Body of pancreas (tissue), 4 donors: ENCODE measurements around the gene SPX. TPM values are rescaled to one million over a fixed set of nuclear protein-coding genes. Genes with fewer than 3 reads are reported as not detected.

Source experiments
- ATAC-seq: fragments of 150-250 bp; one replicate; pipeline ENCODE4 v1.9.1; 2016
- DNase-seq, 4 donors: peaks; one replicate each; pipeline ENCODE4 v3.0.0-alpha.2; 2019
- H3K27ac ChIP-seq, 4 donors: fragments of 200-600 bp; sonication (generic); 1 replicate in 3 of 4; 2 replicates in 1 of 4; pipeline versions ENCODE4 v1.5.1 to v1.6.1; 2016 to 2019; ENCODE audit warnings: mild to moderate bottlenecking in 1 of 4, mixed read lengths in 1 of 4, moderate library complexity in 1 of 4
- H3K27me3 ChIP-seq, 2 donors: fragments of 200-600 bp; sonication (generic); one replicate each; pipeline ENCODE4 v1.6.0; 2016; ENCODE audit warnings: mild to moderate bottlenecking in 1 of 2
- H3K36me3 ChIP-seq, 2 donors: fragments of 200-600 bp; sonication (generic); replicated peaks in 1 of 2; 2 replicates each; pipeline ENCODE4 v1.5.1; 2016; ENCODE audit warnings: low read depth in 2 of 2; ENCODE audit not compliant: insufficient read depth in 1 of 2
- H3K4me1 ChIP-seq: fragments of 200-600 bp; sonication (generic); one replicate; pipeline ENCODE4 v1.6.0; 2016
- H3K4me3 ChIP-seq, 2 donors: fragments of 200-600 bp; sonication (generic); 1 replicate in 1 of 2; 2 replicates in 1 of 2; pipeline ENCODE4 v1.5.1; 2016 to 2019
- H3K9me3 ChIP-seq, 3 donors: fragments of 200-600 bp; sonication (generic); 1 replicate in 2 of 3; 2 replicates in 1 of 3; pipeline ENCODE4 v1.5.1; 2016
- POLR2A ChIP-seq, 3 donors: fragments of 450-650 bp; IDR thresholded peaks; one replicate each; pipeline ENCODE4 v1.6.1; 2016; ENCODE audit warnings: antibody characterized with exemption in 3 of 3, mild to moderate bottlenecking in 2 of 3
- WGBS, 2 donors: methylation state at CpG; one replicate each; pipeline ENCODE4 v1.1.5; 2017; 5-methylcytosine and 5-hydroxymethylcytosine counted together
- intact Hi-C: fragments of 100-400 bp; cut with DNase I; formaldehyde crosslinking; loops from one replicate; pipeline ENCODE4 v1.15.1; 2023
- total RNA-seq, 2 donors: library from RNA; depleted of rRNA; stranded (reverse); fragments of >200 nt; gene quantifications; one replicate each; pipeline ENCODE4 v1.1.0, GENCODE V29; 2016
- TF ChIP-seq, protein P1 (sequence below), 7 experiments: fragments of 450-650 bp in 4 of 7; fragments of 200-600 bp in 3 of 7; sonication (generic) in 3 of 7; IDR thresholded peaks; one replicate each; pipeline ENCODE4 v1.5.1; 2016 to 2019; ENCODE audit warnings: antibody characterized with exemption in 7 of 7

Gene SPX
- total RNA-seq, 2 donors from 2014 or later, result 18.5 to 49.5 TPM

DNA sequence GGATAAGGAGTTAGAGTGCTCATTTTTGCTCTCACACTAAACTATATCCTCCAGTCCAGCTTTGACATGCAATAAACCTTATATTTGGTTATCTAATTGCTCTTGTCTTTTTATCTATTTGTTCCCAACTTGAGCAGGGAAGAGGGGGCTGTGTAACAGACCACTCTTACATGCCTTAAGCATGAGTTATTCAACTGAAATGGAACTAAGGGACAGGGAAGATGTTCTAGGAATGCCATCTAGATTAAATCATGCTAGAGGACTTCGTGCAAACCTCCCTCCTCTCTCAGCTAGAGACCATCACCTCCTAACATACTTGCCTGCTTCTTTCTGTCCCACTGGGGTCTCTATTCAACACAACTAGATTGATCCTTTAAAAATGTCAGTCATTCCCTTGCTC, 20.6 kb downstream of the SPX start:
- WGBS, 2 donors, result 0 to 41% methylated on average over 1 of the region's 1 CpG
- intact Hi-C loops, result no loop called here
- no peaks in the 10 kb centered on the region for H3K9me3 ChIP-seq
- DNase-seq (no peak), ATAC-seq (no peak)
- H3K36me3 ChIP-seq, result no peaks in the 10 kb centered on the region
- H3K4me1 ChIP-seq, result peaks cover 6% of the 10 kb centered on the region
- no peak overlapping the region for H3K27ac ChIP-seq
- TF ChIP-seq, protein P1, sequence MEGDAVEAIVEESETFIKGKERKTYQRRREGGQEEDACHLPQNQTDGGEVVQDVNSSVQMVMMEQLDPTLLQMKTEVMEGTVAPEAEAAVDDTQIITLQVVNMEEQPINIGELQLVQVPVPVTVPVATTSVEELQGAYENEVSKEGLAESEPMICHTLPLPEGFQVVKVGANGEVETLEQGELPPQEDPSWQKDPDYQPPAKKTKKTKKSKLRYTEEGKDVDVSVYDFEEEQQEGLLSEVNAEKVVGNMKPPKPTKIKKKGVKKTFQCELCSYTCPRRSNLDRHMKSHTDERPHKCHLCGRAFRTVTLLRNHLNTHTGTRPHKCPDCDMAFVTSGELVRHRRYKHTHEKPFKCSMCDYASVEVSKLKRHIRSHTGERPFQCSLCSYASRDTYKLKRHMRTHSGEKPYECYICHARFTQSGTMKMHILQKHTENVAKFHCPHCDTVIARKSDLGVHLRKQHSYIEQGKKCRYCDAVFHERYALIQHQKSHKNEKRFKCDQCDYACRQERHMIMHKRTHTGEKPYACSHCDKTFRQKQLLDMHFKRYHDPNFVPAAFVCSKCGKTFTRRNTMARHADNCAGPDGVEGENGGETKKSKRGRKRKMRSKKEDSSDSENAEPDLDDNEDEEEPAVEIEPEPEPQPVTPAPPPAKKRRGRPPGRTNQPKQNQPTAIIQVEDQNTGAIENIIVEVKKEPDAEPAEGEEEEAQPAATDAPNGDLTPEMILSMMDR (IDR thresholded peaks at IDR 0.05), result no peak
- no peak for TF ChIP-seq POLR2A (IDR thresholded peaks at IDR 0.05)
- H3K4me3 ChIP-seq, result no peak overlapping the region
- H3K27me3 ChIP-seq, result no peaks in the 10 kb centered on the region

DNA sequence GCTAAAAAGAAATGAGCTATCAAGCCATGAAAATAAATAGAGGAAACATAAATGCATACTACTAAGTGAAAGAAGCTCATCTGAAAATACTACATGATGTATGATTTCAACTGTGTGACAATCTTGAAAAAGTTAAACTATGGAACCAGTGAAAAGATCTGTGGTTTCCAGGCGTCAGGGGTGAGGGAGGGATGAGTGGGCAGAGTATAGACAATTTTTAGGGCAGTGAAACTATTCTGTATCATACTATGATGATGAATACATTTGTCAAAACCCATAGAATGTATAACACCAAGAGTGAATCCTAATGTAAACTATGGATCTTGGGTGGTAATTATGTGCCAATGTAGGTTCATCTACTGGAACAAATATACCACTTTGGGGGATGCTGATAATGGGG, 21.3 kb downstream of the SPX start:
- ATAC-seq (no peak), DNase-seq (no peak)
- no peaks in the 10 kb centered on the region for H3K36me3 ChIP-seq
- intact Hi-C loops, result no loop called here
- no peak overlapping the region for H3K27ac ChIP-seq
- peaks cover 13% of the 10 kb centered on the region for H3K4me1 ChIP-seq
- H3K27me3 ChIP-seq, result no peaks in the 10 kb centered on the region
- H3K4me3 ChIP-seq, result no peak overlapping the region
- 70 to 93% methylated on average over 1 of the region's 1 CpG for WGBS, 2 donors
- TF ChIP-seq, protein P1 (IDR thresholded peaks at IDR 0.05), result no peak
- H3K9me3 ChIP-seq, result no peaks in the 10 kb centered on the region

DNA sequence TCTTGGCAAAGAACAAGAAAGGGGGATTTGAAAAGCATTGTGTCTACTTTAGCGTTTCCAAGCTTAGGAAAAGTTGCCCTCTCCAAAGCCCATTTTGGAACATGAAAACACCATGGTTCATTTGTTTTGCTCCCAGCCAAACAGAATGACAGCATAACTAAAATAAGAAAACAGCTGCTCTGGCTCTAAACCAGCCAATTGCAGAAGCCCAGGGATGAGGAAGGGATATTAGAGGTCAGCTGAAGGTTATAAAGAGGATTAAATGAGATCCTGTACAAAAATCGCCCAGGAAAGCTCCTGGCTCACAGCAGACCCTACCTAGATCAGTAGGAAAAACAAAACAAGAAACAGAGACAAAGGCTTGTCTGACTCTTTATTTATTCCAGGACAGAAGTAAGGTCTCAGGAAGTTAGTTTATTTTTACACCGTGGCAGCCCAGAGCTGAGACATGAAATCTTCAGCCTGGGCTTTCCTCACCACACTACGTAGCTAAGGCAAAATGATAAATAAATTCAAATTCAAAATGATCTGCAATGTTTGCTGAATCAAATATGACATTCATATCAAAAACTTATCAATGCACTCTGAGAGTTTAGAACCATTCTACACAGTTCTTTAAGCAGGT, 25.9 kb downstream of the SPX start:
- ATAC-seq, result no peak
- intact Hi-C loops, result no loop called here
- no peak overlapping the region for H3K4me3 ChIP-seq
- WGBS, 2 donors, result 50 to 53% methylated on average over 4 of the region's 4 CpGs
- H3K4me1 ChIP-seq, result peaks cover 8% of the 10 kb centered on the region
- DNase-seq, result no peak
- H3K9me3 ChIP-seq, result no peaks in the 10 kb centered on the region
- H3K27ac ChIP-seq, result no peak overlapping the region
- H3K27me3 ChIP-seq, result no peaks in the 10 kb centered on the region
- H3K36me3 ChIP-seq, result no peaks in the 10 kb centered on the region
- no peak for TF ChIP-seq POLR2A (IDR thresholded peaks at IDR 0.05)
- TF ChIP-seq, protein P1 (IDR thresholded peaks at IDR 0.05), result no peak

DNA sequence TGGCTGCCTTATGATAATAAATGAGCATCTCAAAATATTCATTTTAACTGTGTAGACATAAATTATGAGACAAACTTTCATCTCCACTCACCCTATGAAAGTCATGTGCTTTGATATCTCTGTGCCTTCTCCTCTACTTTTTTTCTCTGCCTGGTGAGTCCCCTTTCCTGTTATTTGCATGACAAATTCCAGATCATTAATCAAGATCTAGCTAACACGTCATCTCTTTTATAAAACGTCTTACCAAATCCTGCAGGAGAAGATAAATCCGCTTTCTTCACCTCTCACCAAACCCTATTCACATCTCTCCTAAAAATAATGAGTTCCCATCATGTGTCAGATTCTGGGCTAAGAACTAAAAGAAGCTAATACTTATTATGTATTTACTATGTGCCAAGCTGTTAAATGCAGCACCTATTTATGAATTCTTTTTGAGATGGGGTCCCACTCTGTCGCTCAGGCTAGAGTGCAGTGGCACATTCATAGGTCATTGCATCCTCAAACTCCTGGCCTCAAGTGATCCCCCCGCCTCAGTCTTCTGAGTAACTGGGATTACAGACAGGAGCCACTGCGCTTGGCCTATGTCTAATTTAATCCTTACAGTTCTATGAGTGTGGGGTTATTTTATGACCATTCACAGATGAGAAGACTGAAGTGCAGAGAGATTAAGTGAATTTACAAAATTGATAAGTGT, 26.7 kb downstream of the SPX start:
- H3K27ac ChIP-seq, result no peak overlapping the region
- ATAC-seq (no peak), DNase-seq (no peak)
- TF ChIP-seq, protein P1 (IDR thresholded peaks at IDR 0.05), result no peak
- no peak for TF ChIP-seq POLR2A (IDR thresholded peaks at IDR 0.05)
- no peaks in the 10 kb centered on the region for H3K27me3 ChIP-seq
- H3K4me1 ChIP-seq, result peaks cover 8% of the 10 kb centered on the region
- H3K9me3 ChIP-seq, result no peaks in the 10 kb centered on the region
- intact Hi-C loops, result no loop called here
- H3K4me3 ChIP-seq, result no peak overlapping the region
- 63 to 68% methylated on average over 6 of the region's 6 CpGs for WGBS, 2 donors
- H3K36me3 ChIP-seq, result no peaks in the 10 kb centered on the region

DNA sequence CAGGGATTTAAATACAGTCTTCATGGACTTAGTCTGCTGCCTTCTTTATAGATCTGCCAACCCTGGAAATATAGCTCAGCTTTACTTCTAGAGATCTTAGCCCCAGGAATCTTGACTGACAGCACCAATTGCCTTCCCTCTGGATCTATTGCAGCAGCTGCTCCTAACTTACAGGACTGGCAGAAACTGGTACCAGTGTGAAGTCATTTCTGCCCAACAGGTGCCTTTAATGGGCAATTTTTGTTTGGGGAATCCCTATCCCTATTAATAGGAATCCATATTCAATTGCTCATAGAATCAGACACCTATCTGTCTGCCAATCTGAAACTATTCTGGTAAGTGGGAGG, 27.2 kb downstream of the SPX start:
- intact Hi-C loops, result no loop called here
- TF ChIP-seq POLR2A (IDR thresholded peaks at IDR 0.05), result no peak
- TF ChIP-seq, protein P1 (IDR thresholded peaks at IDR 0.05), result no peak
- Histone ChIP-seq H3K9me3 (no peaks in the 10 kb centered on the region), H3K4me3 (no peak overlapping the region), H3K27me3 (no peaks in the 10 kb centered on the region), H3K36me3 (no peaks in the 10 kb centered on the region), H3K27ac (no peak overlapping the region), H3K4me1 (peaks cover 8% of the 10 kb centered on the region)
- DNase-seq, result no peak
- no peak for ATAC-seq
